GM18873 (cell line): ENCODE results near the gene SIN3B.
"Not testable (repeated sequence)": the region's sequence is repeated elsewhere in the genome, so short reads cannot be mapped to it uniquely, and the experiment has no call there.

ENCODE experiments used
- ATAC-seq: cut with Tn5 transposase; IDR thresholded peaks from one replicate; pipeline ENCODE4 v1.9.1; 2021; ENCODE audit warnings: mild to moderate bottlenecking, moderate library complexity, moderate number of reproducible peaks; ENCODE audit not compliant: unreplicated experiment, low FRiP score

The SIN3B gene

GRCh38 chr19:16829010-16829821, at the start of gene SIN3B:
Gene SIN3B (plus strand): TSS chr19:16829398. CDS start chr19:16829421, 23 bp downstream.
- no peak for ATAC-seq

- ATAC-seq, result no peak
Observed at GRCh38 chr19:16779539-16780163, 49.5 kb upstream of the SIN3B start.

GRCh38 chr19:16782719-16783118, 46.5 kb upstream of the SIN3B start:
- no peak for ATAC-seq

GRCh38 chr19:16788479-16788878, 40.7 kb upstream of the SIN3B start:
- ATAC-seq, result no peak

- no peak for ATAC-seq
Observed at GRCh38 chr19:16789238-16789637, 40.0 kb upstream of the SIN3B start.

GRCh38 chr19:16790051-16790450, 39.1 kb upstream of the SIN3B start:
- no peak for ATAC-seq

- no peak for ATAC-seq
Observed at GRCh38 chr19:16791942-16792341, 37.3 kb upstream of the SIN3B start.

- ATAC-seq, result no peak
Observed at GRCh38 chr19:16794456-16795441, 34.4 kb upstream of the SIN3B start.

- ATAC-seq, result no peak
Observed at GRCh38 chr19:16795731-16796130, 33.5 kb upstream of the SIN3B start.

GRCh38 chr19:16797876-16798275, 31.3 kb upstream of the SIN3B start:
- no peak for ATAC-seq

- ATAC-seq, result not testable (repeated sequence)
Observed at GRCh38 chr19:16798326-16798725, 30.9 kb upstream of the SIN3B start.

- ATAC-seq, result no peak
Observed at GRCh38 chr19:16799740-16800139, 29.5 kb upstream of the SIN3B start.

- ATAC-seq, result no peak
Observed at GRCh38 chr19:16801600-16802013, 27.6 kb upstream of the SIN3B start.

- no peak for ATAC-seq
Observed at GRCh38 chr19:16804176-16804575, 25.0 kb upstream of the SIN3B start.

GRCh38 chr19:16807549-16808284, 21.5 kb upstream of the SIN3B start:
- ATAC-seq, result no peak

GRCh38 chr19:16814526-16815100, 14.6 kb upstream of the SIN3B start:
- no peak for ATAC-seq

GRCh38 chr19:16820056-16820455, 9.1 kb upstream of the SIN3B start:
- no peak for ATAC-seq

- no peak for ATAC-seq
Observed at GRCh38 chr19:16821081-16821480, 8.1 kb upstream of the SIN3B start.

- ATAC-seq, result no peak
Observed at GRCh38 chr19:16822648-16823047, 6.5 kb upstream of the SIN3B start.
